Nephron progenitor cell (in vitro differentiated cells): ENCODE measurements around the gene SLC35F1.

Experiments
- DNase-seq: peaks from one replicate; pipeline ENCODE4 v3.0.0; 2021
- H3K27ac Mint-ChIP-seq: 2 replicates; pipeline ENCODE4 v1.8.0; 2021; ENCODE audit warnings: mild to moderate bottlenecking, moderate library complexity, mixed read lengths
- H3K27me3 Mint-ChIP-seq: 2 replicates; pipeline ENCODE4 v1.8.0; 2021; ENCODE audit warnings: mild to moderate bottlenecking, low read depth, mixed read lengths; ENCODE audit not compliant: poor library complexity
- H3K36me3 Mint-ChIP-seq: 2 replicates; pipeline ENCODE4 v1.8.0; 2021; ENCODE audit warnings: low read depth, mixed read lengths
- H3K4me1 Mint-ChIP-seq: 2 replicates; pipeline ENCODE4 v1.8.0; 2021; ENCODE audit warnings: mixed read lengths
- H3K4me3 Mint-ChIP-seq: 2 replicates; pipeline ENCODE4 v1.8.0; 2021; ENCODE audit warnings: mild to moderate bottlenecking, moderate library complexity, mixed read lengths
- H3K9me3 Mint-ChIP-seq: 2 replicates; pipeline ENCODE4 v1.8.0; 2021; ENCODE audit warnings: mild to moderate bottlenecking, moderate library complexity, mixed read lengths
- CTCF ChIP-seq: fragments of 200-600 bp; sonication (generic); IDR thresholded peaks from 2 replicates; pipeline ENCODE4 v1.5.0; 2021; ENCODE audit warnings: antibody characterized with exemption

Gene SLC35F1

GRCh38 chr6:118319894-118320649, 413.0 kb downstream of the SLC35F1 start:
- H3K9me3 Mint-ChIP-seq: no peaks in the 10 kb centered on the region
- no peaks in the 10 kb centered on the region for H3K27me3 Mint-ChIP-seq

DNA sequence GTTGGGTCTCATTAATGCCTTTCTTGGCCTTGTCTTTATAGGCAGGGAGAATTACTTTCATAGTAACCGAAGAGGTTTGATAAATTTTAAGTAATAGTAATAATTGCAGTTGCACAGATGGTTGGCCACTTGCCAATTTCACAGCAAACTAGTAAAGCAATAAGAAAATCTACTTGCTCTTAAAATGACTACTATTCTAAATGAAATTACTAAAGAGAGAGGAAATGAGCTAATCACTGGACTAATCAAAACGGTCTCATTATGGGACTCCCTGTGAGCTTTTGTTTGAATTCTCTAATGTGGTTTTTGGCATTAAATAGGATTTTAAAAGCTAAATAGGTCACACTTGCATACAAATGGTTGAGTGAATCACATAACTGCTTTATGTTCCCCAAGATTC, 413.6 kb downstream of the SLC35F1 start:
- no peak for DNase-seq
- Mint-ChIP-seq H3K27me3 (peaks cover 5% of the 10 kb centered on the region), H3K4me1 (peaks cover 26% of the 10 kb centered on the region), H3K4me3 (no peak overlapping the region), H3K9me3 (no peaks in the 10 kb centered on the region), H3K36me3 (no peaks in the 10 kb centered on the region), H3K27ac (no peak overlapping the region)
- TF ChIP-seq CTCF: no peak

More at GRCh38 chr6:118319894-118320649, 413.0 kb downstream of the SLC35F1 start:
- H3K4me1 Mint-ChIP-seq: peaks cover 21% of the 10 kb centered on the region
- H3K4me3 Mint-ChIP-seq: no peak overlapping the region
- no peaks in the 10 kb centered on the region for H3K36me3 Mint-ChIP-seq
- no peak for TF ChIP-seq CTCF
- H3K27ac Mint-ChIP-seq: no peak overlapping the region
- DNase-seq: no peak

DNA sequence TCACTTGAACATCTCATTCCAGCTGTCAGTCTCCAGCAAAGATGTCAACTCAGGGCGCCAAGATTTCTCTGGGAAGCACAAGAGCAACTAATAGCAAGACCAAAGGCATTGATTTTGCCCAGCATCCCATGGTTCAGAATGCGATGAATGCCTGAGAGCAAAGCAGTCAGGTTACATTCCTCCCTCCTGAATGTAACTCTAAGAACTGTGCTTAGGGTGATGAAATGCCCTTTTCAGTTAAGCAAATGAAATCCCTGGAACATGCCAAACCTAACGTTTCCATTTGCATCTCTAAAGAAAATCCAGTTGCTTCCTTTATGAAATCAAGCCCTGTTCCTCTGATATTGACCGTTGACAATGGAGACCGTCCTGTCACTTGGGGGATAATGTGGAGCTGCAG, 417.1 kb downstream of the SLC35F1 start:
- Mint-ChIP-seq H3K36me3 (no peaks in the 10 kb centered on the region), H3K27me3 (peaks cover 5% of the 10 kb centered on the region), H3K27ac (no peak overlapping the region), H3K4me3 (no peak overlapping the region), H3K4me1 (peaks cover 8% of the 10 kb centered on the region), H3K9me3 (no peaks in the 10 kb centered on the region)
- no peak for DNase-seq
- no peak for TF ChIP-seq CTCF

- no peak for TF ChIP-seq CTCF
- Mint-ChIP-seq H3K4me1 (peaks cover 5% of the 10 kb centered on the region), H3K27ac (peak overlapping the region; percentile 51), H3K9me3 (no peaks in the 10 kb centered on the region), H3K27me3 (peaks cover 5% of the 10 kb centered on the region), H3K4me3 (no peak overlapping the region), H3K36me3 (no peaks in the 10 kb centered on the region)
- no peak for DNase-seq
These were observed 418.3 kb downstream of the SLC35F1 start for GRCh38 chr6:118325220-118325860.

GRCh38 chr6:118326712-118327111, 419.6 kb downstream of the SLC35F1 start:
- no peak for TF ChIP-seq CTCF
- H3K27me3 Mint-ChIP-seq: peaks cover 5% of the 10 kb centered on the region
- H3K9me3 Mint-ChIP-seq: no peaks in the 10 kb centered on the region
- no peak overlapping the region for H3K4me3 Mint-ChIP-seq
- DNase-seq: no peak
- peaks cover 5% of the 10 kb centered on the region for H3K4me1 Mint-ChIP-seq
- H3K27ac Mint-ChIP-seq: no peak overlapping the region
- no peaks in the 10 kb centered on the region for H3K36me3 Mint-ChIP-seq
